Stomach (tissue), 4 donors: ENCODE data around the gene RPTOR.

Experiments used
- EP300 ChIP-seq: sonication (generic); formaldehyde crosslinking; IDR thresholded peaks from one replicate; pipeline ENCODE4 v1.6.1; 2017; ENCODE audit warnings: antibody characterized with exemption
- POLR2A ChIP-seq, 4 donors: fragments of 450-650 bp; IDR thresholded peaks; one replicate each; pipeline ENCODE4 v1.6.1; 2016; ENCODE audit warnings: antibody characterized with exemption in 4 of 4, control low read depth in 2 of 4, mild to moderate bottlenecking in 1 of 4, moderate library complexity in 1 of 4
- TF ChIP-seq, protein P1 (sequence below), 7 experiments: fragments of 450-650 bp in 4 of 7; fragments of 200-600 bp in 3 of 7; sonication (generic) in 3 of 7; IDR thresholded peaks; one replicate each; pipeline ENCODE4 v1.5.1; 2016 to 2019; ENCODE audit warnings: antibody characterized with exemption in 7 of 7, control low read depth in 2 of 7, mild to moderate bottlenecking in 1 of 7

- TF ChIP-seq, protein P1, sequence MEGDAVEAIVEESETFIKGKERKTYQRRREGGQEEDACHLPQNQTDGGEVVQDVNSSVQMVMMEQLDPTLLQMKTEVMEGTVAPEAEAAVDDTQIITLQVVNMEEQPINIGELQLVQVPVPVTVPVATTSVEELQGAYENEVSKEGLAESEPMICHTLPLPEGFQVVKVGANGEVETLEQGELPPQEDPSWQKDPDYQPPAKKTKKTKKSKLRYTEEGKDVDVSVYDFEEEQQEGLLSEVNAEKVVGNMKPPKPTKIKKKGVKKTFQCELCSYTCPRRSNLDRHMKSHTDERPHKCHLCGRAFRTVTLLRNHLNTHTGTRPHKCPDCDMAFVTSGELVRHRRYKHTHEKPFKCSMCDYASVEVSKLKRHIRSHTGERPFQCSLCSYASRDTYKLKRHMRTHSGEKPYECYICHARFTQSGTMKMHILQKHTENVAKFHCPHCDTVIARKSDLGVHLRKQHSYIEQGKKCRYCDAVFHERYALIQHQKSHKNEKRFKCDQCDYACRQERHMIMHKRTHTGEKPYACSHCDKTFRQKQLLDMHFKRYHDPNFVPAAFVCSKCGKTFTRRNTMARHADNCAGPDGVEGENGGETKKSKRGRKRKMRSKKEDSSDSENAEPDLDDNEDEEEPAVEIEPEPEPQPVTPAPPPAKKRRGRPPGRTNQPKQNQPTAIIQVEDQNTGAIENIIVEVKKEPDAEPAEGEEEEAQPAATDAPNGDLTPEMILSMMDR (IDR thresholded peaks at IDR 0.05), result no peak
- no peak for TF ChIP-seq POLR2A (IDR thresholded peaks at IDR 0.05)
- TF ChIP-seq EP300, result no peak
These were observed 39.8 kb upstream of the RPTOR start for GRCh38 chr17:80504686-80505413.
